Ascending aorta (tissue), 2 donors: ENCODE results near the gene INA. TPM values are rescaled to one million over a fixed set of nuclear protein-coding genes. Genes with fewer than 3 reads are reported as not detected.
A peak's percentile ranks its signal among the peaks of the same experiment; 100 is the strongest.

ENCODE experiments used
- DNase-seq, 2 donors: peaks; one replicate each; pipeline ENCODE4 v3.0.0-alpha.2; 2019; ENCODE audit warnings: low spot score in 2 of 2
- H3K27ac ChIP-seq, 2 donors: fragments of 200-600 bp; sonication (generic); one replicate each; pipeline ENCODE4 v1.5.1; 2016 to 2017; ENCODE audit warnings: mild to moderate bottlenecking in 1 of 2
- H3K27me3 ChIP-seq: fragments of 200-600 bp; sonication (generic); one replicate; pipeline ENCODE4 v1.5.1; 2017
- H3K36me3 ChIP-seq, 2 donors: fragments of 200-600 bp; sonication (generic); one replicate each; pipeline ENCODE4 v1.5.1; 2016
- H3K4me1 ChIP-seq, 2 donors: fragments of 200-600 bp; sonication (generic); one replicate each; pipeline ENCODE4 v1.5.1; 2016 to 2017; ENCODE audit warnings: mild to moderate bottlenecking in 1 of 2
- H3K4me3 ChIP-seq, 2 donors: fragments of 200-600 bp; sonication (generic); one replicate each; pipeline ENCODE4 v1.5.1; 2016 to 2017; ENCODE audit warnings: mild to moderate bottlenecking in 1 of 2
- H3K9me3 ChIP-seq, 2 donors: fragments of 200-600 bp; sonication (generic); one replicate each; pipeline ENCODE4 v1.5.1; 2016
- intact Hi-C: fragments of 100-400 bp; cut with DNase I; formaldehyde crosslinking; loops from one replicate; pipeline ENCODE4 v1.15.1; 2023
- total RNA-seq: library from RNA; depleted of rRNA; stranded (reverse); fragments of >200 nt; gene quantifications from one replicate; pipeline ENCODE4 v1.1.0, GENCODE V29; 2016
- TF ChIP-seq, protein P1 (sequence below), 3 experiments: fragments of 200-600 bp in 2 of 3; fragments of 450-650 bp in 1 of 3; sonication (generic) in 2 of 3; IDR thresholded peaks; one replicate each; pipeline ENCODE4 v1.5.1; 2016 to 2019; ENCODE audit warnings: antibody characterized with exemption in 3 of 3, mild to moderate bottlenecking in 1 of 3, moderate library complexity in 1 of 3

INA gene
- total RNA-seq, 1 donor from 2014 or later = not detected

DNA sequence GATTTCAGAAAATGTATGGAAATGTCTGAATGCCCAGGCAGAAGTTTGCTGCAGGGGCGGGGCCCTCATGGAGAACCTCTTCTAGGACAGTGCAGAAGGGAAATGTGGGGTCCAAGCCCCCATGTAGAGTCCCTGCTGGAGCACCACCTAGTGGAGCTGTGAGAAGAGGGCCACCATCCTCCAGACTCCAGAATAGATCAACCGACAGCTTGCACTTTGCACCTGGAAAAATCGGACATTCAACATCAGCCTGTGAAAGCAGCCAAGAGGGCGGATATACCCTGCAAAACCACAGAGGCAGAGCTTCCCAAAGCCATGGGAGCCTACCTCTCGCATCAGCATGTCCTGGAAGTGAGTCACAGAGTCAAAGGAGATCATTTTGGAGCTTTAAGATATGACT is 16.9 kb upstream of the INA start:
- intact Hi-C loops = no loop called here
- TF ChIP-seq, protein P1, sequence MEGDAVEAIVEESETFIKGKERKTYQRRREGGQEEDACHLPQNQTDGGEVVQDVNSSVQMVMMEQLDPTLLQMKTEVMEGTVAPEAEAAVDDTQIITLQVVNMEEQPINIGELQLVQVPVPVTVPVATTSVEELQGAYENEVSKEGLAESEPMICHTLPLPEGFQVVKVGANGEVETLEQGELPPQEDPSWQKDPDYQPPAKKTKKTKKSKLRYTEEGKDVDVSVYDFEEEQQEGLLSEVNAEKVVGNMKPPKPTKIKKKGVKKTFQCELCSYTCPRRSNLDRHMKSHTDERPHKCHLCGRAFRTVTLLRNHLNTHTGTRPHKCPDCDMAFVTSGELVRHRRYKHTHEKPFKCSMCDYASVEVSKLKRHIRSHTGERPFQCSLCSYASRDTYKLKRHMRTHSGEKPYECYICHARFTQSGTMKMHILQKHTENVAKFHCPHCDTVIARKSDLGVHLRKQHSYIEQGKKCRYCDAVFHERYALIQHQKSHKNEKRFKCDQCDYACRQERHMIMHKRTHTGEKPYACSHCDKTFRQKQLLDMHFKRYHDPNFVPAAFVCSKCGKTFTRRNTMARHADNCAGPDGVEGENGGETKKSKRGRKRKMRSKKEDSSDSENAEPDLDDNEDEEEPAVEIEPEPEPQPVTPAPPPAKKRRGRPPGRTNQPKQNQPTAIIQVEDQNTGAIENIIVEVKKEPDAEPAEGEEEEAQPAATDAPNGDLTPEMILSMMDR (IDR thresholded peaks at IDR 0.05) = no peak
- H3K27me3 ChIP-seq = no peaks in the 10 kb centered on the region
- H3K36me3 ChIP-seq = no peaks in the 10 kb centered on the region
- H3K9me3 ChIP-seq = no peaks in the 10 kb centered on the region
- H3K27ac ChIP-seq = no peak overlapping the region
- no peaks in the 10 kb centered on the region for H3K4me1 ChIP-seq
- DNase-seq = no peak
- H3K4me3 ChIP-seq = no peak overlapping the region

DNA sequence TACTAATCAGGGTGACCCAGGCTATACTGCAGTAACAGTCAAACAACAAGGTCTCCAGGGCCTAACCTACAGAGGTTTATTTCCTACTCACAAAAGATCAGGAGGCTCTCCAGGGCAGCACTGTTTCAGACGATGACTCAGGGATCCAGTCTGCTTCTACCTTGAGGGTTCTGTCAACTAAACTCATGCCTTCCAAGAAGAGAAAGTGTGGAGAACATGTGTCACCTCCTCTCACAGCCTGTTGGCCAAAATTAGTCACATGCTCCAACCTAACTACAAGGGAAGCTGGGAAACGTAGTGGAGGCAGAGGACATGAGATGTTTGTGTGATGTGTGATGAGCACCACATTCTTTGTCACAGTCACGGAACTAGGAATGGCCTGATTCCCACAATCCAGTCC is 14.7 kb upstream of the INA start:
- H3K36me3 ChIP-seq = no peaks in the 10 kb centered on the region
- no peaks in the 10 kb centered on the region for H3K9me3 ChIP-seq
- H3K27ac ChIP-seq = no peak overlapping the region
- H3K4me3 ChIP-seq = no peak overlapping the region
- no peak for DNase-seq
- TF ChIP-seq, protein P1 (IDR thresholded peaks at IDR 0.05) = no peak
- H3K27me3 ChIP-seq = no peaks in the 10 kb centered on the region
- H3K4me1 ChIP-seq = no peaks in the 10 kb centered on the region
- intact Hi-C loops = no loop called here

DNA sequence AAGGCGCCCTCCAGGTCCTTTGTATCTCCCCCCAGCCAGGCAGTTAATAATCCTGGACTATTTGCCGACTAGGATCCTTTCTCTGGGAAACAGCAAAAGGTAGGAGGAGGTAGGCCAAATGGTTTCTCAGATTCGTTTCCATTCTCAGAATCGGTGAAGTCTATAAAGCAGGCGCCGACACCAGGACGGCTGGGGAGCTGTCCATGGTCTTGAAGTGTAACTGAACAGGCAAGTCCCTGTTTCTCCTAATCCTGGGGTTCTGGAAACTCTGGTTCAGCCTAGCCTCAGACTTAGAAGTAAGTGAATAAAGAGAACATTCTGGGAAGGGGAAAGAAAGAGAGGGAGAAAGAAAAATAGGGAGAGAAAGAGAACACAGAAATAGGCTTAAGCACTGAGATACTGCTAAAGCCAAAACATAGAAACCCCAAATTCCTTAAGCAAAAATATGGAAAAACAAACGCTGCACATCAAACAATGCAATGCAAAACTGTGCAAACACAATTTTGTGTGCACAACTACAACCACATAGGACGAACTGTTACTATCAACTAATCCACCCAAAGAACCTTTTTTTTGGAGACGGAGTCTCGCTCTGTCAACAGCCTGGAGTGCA is 11.1 kb upstream of the INA start:
- no peaks in the 10 kb centered on the region for H3K27me3 ChIP-seq
- TF ChIP-seq, protein P1 (IDR thresholded peaks at IDR 0.05) = no peak
- H3K27ac ChIP-seq = no peak overlapping the region
- intact Hi-C loops = no loop called here
- H3K36me3 ChIP-seq = no peaks in the 10 kb centered on the region
- no peak overlapping the region for H3K4me3 ChIP-seq
- H3K9me3 ChIP-seq = no peaks in the 10 kb centered on the region
- peak in 1 of 2 donors; percentile 68 for DNase-seq
- no peaks in the 10 kb centered on the region for H3K4me1 ChIP-seq

DNA sequence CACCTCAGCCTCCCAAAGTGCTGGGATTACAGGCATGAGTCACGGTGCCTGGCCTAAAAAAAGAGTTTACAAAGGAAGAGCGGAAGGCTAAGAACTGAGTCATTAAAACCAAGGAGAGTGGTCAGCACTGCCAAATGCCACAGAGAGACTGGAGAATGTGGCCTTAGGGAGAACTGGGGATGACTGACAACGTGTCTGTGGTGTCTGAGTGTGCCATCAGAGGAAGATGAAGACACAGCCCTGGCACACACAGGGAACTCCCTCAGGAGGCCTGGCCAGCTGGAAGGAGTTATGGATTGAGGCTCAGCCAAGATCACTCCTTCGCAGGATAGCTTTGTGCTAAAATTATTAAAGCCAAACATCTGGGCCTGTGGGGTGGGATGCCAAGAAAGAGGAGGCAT is 3.9 kb upstream of the INA start:
- peaks cover 14% of the 10 kb centered on the region for H3K27me3 ChIP-seq
- DNase-seq = peak; percentile 14 to 83
- no peak overlapping the region for H3K4me3 ChIP-seq
- H3K36me3 ChIP-seq = no peaks in the 10 kb centered on the region
- intact Hi-C loops = no loop called here
- TF ChIP-seq, protein P1 (IDR thresholded peaks at IDR 0.05) = no peak
- H3K27ac ChIP-seq = peak overlapping the region; percentile 38 to 51
- H3K4me1 ChIP-seq = peaks cover 15% of the 10 kb centered on the region in 2 donors
- H3K9me3 ChIP-seq = no peaks in the 10 kb centered on the region

DNA sequence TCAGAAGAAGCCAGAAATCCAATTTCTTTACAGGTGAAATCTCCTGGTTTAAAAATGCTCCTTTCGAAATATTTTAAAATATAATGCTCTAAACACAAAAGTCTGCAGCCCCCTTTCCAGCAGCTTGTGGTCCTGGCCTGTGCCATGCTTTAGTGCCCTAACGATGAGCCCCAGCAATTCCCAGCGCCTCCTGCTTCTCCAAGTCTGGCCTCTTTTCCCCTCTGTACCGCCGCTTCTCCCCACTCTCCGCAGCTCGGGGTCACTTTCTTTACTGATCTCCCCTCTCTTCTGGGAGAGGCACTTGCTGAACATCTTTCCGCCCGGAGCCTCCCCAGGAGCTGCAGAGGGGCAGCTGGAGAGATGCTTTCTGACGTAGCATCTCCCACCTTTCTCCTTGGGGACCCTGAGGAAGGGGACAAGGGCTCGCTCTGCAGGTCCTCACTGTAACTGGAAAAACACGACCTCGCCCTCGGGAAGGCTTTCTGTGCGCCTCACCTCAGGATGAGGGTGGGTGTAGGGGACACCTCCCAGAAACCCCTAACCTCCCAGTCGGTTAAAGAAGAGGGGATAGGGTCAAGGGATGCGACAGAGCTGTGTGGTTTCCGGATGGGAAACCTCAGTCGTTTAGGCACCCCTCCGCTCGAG is 565 bp upstream of the INA start:
- no peaks in the 10 kb centered on the region for H3K9me3 ChIP-seq
- TF ChIP-seq, protein P1 (IDR thresholded peaks at IDR 0.05) = no peak
- H3K27ac ChIP-seq = no peak overlapping the region
- peaks cover 20% of the 10 kb centered on the region for H3K27me3 ChIP-seq
- peak overlapping the region in 1 of 2 donors; percentile 42 for H3K4me3 ChIP-seq
- intact Hi-C loops = no loop called here
- peaks cover 15% of the 10 kb centered on the region in 2 donors for H3K4me1 ChIP-seq
- no peak for DNase-seq
- H3K36me3 ChIP-seq = no peaks in the 10 kb centered on the region
